GM13977 (cell line): ENCODE measurements around the gene RPL36AL.
"Not testable (repeated sequence)": the region's sequence is repeated elsewhere in the genome, so short reads cannot be mapped to it uniquely, and the experiment has no call there.

Source experiments
- DNase-seq: peaks from one replicate; pipeline ENCODE4 v3.0.0; 2012; ENCODE audit warnings: low spot score
- in situ Hi-C: fragments of 300-500 bp; cut with MboI; formaldehyde crosslinking; loops from one replicate; pipeline ENCODE4 v1.12.0; 2022; ENCODE audit warnings: low sequenced_read_pairs, low pct_unique_long_range_greater_than_20kb, mixed read lengths, inconsistent platforms; ENCODE audit not compliant: unreplicated experiment
- TF ChIP-seq, protein P1 (sequence below): IDR thresholded peaks from 2 replicates; pipeline ENCODE4 v1.5.1; 2012; ENCODE audit warnings: mild to moderate bottlenecking, control low read depth; ENCODE audit not compliant: insufficient read depth; ENCODE audit errors: extremely low read depth, missing control alignments

The RPL36AL gene

DNA sequence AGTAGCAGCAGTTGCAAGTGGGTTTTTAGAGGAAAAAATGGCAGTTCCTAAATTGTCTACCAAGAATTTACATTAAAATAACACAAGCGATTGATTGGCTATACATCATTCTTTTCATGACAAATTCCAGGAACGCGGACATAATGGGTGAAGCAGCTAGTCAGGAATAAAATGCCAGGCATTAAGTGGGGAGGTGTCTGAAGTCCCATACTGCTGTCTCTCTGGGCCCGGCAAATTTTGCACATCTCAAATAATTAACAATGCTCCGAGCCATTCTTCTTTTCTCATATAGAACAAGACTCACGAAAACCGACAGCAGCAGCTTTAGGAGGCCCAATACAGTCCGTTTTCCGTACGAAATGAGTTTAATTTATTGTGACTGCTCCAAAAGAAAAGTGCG, 696 bp downstream of the RPL36AL start:
- in situ Hi-C loops = no loop called here
- TF ChIP-seq, protein P1, sequence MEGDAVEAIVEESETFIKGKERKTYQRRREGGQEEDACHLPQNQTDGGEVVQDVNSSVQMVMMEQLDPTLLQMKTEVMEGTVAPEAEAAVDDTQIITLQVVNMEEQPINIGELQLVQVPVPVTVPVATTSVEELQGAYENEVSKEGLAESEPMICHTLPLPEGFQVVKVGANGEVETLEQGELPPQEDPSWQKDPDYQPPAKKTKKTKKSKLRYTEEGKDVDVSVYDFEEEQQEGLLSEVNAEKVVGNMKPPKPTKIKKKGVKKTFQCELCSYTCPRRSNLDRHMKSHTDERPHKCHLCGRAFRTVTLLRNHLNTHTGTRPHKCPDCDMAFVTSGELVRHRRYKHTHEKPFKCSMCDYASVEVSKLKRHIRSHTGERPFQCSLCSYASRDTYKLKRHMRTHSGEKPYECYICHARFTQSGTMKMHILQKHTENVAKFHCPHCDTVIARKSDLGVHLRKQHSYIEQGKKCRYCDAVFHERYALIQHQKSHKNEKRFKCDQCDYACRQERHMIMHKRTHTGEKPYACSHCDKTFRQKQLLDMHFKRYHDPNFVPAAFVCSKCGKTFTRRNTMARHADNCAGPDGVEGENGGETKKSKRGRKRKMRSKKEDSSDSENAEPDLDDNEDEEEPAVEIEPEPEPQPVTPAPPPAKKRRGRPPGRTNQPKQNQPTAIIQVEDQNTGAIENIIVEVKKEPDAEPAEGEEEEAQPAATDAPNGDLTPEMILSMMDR = no peak
- DNase-seq = no peak

DNA sequence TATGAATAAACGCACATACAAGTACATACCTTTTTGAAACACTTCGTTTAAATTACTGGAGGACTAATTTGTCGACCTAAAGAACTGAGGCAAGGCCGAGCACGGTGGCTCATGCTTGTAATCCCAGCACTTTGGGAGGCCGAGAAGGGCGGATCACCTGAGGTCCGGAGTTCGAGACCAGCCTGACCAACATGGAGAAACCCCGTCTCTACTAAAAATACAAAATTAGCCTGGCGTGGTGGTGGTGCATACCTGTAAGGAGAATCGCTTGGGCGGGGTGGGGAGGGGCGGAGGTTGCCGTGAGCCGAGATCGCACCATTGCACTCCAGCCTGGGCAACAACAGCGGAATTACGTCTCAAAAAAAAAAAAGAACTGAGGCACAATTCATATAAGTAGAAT, 1.2 kb downstream of the RPL36AL start:
- DNase-seq, in situ Hi-C loops: not testable (repeated sequence)

DNA sequence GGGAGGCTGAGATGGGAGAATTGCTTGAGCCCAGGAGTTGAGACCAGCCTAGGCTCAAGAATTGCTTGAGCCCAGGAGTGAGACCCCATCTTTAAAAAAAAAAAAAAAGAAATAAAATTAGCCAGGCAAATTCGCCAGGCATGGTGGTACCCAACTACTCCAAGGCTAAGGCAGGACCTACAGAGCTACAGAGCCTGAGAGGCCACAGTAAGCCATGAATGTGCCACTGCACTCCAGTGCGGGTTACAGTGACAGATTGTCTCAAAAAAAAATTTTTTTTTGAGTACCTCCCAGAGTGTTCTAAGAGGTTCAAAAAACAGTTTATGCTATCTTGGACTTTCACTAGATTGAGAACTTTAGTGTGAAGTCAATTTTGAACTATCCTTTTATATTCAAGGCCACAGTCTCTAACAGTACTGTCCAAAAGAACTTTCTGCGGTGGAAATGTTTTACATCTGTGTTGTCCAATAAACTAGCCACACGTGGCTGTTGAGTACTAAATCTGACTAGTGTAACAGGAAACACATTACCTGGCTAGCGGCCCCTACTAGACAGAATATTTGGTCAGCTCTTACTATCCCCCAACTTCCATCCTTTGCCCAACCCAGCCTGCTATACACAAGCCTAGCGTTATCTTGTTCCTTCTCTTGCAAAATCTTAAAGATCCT, 2.4 kb downstream of the RPL36AL start:
- in situ Hi-C loops = no loop called here
- no peak for DNase-seq
- TF ChIP-seq, protein P1 = no peak

DNA sequence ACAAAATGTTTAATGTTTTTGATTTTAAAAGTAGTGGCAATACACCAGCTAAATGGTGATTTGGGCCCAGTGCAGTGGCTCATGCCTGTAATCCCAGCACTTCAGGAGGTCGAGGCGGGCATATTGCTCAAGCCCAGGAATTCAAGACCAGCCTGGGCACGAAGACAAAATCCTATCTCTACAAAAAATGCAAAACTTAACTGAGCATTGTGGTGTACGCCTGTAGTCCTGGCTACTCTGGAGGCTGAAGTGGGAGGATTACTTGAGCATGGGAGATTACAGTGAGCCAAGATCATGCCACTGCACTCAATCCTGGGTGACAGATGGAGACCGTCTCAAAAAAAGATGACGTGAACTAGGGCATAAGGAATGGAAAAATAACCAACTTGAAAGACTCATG, 4.7 kb downstream of the RPL36AL start:
- TF ChIP-seq, protein P1 = no peak
- DNase-seq = no peak
- in situ Hi-C loops = no loop called here

DNA sequence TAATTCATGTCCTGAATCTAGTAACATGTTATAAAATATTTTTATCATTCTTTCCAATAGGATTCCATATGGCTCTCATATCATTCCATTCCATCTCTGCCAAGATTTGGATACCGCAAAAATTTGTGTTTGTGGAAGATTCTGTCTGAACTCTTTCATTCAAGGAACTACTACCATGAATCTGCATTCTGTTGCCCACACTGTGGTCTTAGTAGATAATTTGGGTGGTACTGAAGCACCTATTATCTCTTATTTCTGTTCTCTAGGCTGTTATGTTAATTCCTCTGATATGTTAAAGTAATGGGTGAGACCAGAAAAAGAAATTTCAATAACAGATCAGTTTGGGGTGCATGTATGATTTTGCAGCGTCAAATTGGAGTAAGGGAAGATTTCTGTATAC, 6.2 kb downstream of the RPL36AL start:
- in situ Hi-C loops = no loop called here
- no peak for DNase-seq
- TF ChIP-seq, protein P1 = no peak

DNA sequence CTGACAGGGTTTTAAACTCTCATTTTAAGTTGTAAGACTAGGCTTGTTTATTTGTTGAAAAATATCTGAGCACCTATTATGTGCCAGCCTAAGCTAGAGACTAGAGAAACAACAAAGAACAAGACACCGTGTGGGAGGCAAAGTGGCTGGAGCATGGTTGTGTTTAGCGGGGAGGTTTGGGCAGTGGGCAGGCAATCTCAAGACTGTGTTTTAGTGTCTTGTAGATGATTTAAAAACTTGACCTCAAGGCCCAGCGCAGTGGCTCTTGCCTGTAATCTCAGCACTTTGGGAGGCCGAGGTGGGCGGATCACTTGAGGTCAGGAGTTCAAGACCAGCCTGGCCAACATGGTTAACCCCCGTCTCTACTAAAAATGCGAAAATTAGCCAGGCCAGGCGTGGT, 7.8 kb downstream of the RPL36AL start:
- no peak for DNase-seq
- in situ Hi-C loops = no loop called here
- TF ChIP-seq, protein P1 = no peak

DNA sequence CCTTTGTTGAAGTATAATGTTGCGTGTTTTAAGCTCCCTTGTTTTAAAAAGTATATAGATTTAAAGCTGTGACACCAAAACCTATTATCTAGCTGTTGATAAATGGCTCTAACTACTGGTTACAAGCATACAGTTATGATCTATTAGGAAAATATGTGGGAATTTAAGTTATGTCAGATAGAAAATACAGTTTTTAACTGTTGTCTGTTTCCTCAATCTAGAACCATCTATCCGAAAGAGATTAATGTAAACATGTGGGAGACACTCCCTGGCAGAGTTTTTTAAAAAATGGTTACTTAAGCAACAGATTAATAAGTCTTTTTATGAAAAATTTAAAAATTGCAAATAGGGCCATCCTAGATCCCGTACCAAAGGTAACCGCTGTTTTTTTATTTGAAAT, 8.2 kb downstream of the RPL36AL start:
- DNase-seq = no peak
- in situ Hi-C loops = no loop called here
- TF ChIP-seq, protein P1 = no peak
